ENCODE data around the gene TAOK3. TPM values are rescaled to one million over a fixed set of nuclear protein-coding genes. Genes with fewer than 3 reads are reported as not detected.

TAOK3 gene
- polyA plus RNA-seq, 1 experiment = 18.3 TPM

DNA sequence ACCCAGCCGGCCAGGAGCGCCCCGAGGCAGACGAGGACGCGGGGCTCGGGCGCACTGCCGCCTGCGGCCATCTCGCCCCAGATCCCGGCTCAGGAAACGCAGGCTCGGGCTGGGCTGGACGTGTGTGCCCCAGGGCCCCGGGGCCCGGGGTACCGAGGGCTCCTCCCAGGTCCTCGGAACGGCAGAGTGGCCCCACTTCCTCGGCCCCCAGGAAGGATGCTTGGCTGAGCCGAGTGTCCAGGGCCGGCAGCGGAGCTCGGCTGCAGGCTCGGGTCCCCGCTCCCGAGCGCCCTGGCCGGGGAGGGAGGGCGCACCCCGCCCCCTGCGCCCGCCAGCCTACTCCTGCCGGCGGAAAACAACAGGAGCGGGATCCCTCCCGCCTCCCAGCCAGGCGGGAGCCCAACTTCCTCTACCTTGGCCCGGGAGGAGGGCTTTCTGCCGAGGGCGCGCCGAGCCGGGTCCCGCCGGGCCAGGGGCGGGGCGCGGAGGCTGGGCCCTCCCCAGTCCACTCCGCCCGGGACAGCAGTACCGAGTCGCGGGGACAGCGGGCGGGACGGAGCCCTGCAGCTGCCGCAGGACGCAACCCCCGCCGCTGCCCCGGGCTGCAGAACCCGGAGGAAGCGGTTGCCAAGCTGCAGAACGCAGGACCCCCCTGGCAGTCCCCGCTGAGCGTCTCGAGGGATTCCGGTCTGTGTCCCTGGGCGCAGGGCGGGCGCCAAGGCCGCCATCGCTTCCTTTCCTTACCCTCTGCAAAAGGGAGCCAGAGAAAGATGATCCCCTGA, 268.9 kb downstream of the TAOK3 start, which contains the start of gene VSIG10:
Gene VSIG10 (minus strand): TSS at position 411 of the 782 bp plus-strand sequence. CDS start 340 bp downstream, at position 71.
- H3K36me3 ChIP-seq (ENCODE audit: control insufficient read depth, insufficient read depth, low read length) = no peaks in the 10 kb centered on the region
- H3K27me3 ChIP-seq (ENCODE audit: control insufficient read depth, insufficient read depth, low read length) = no peaks in the 10 kb centered on the region
- DNase-seq (ENCODE audit: low read depth) = peak; percentile 16
- TF ChIP-seq, protein P1, sequence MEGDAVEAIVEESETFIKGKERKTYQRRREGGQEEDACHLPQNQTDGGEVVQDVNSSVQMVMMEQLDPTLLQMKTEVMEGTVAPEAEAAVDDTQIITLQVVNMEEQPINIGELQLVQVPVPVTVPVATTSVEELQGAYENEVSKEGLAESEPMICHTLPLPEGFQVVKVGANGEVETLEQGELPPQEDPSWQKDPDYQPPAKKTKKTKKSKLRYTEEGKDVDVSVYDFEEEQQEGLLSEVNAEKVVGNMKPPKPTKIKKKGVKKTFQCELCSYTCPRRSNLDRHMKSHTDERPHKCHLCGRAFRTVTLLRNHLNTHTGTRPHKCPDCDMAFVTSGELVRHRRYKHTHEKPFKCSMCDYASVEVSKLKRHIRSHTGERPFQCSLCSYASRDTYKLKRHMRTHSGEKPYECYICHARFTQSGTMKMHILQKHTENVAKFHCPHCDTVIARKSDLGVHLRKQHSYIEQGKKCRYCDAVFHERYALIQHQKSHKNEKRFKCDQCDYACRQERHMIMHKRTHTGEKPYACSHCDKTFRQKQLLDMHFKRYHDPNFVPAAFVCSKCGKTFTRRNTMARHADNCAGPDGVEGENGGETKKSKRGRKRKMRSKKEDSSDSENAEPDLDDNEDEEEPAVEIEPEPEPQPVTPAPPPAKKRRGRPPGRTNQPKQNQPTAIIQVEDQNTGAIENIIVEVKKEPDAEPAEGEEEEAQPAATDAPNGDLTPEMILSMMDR (IDR thresholded peaks at IDR 0.05; ENCODE audit: insufficient read depth, low read depth, low read length) = no peak
- CTCF ChIA-PET = interaction anchor here (0.5 to 1.7 kb wide), 5 partner anchors 17 to 364 kb away, joined by 3 to 7 read pairs (median 3); no protein-coding TSS in a partner anchor
- H3K4me3 ChIP-seq (ENCODE audit: low read depth, low read length) = peak within 1 kb of the TSS; percentile 64
- POLR2A ChIA-PET = interaction anchor here (0.8 kb wide), 1 partner anchor 44 kb away, joined by 3 read pairs; no protein-coding TSS in a partner anchor

DNA sequence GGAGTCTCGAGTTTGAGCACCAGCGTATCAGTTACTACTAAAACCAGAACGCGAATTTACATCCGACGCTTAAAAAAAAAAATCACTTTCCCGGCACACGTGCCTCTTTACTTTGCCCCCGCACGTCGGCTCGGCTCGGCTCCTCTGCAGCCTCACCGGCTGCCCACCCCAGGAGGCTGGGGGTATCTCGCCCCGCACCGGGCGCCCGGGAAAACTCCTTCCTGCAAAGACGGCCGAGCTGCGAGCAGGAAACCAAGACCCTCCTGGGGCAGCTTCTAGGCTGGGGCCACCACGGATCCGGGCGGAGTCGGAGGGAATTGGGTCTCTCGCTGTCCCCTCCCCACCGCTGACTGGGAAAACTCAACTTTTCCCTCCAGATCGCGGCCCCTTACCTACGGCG, 269.5 kb downstream of the TAOK3 start:
- ChIA-PET POLR2A (no interaction called here), CTCF (interaction anchor here (0.6 to 1.4 kb wide), 3 partner anchors 26 to 364 kb away, joined by 3 read pairs; no protein-coding TSS in a partner anchor)
- peak overlapping the region; percentile 64 for H3K4me3 ChIP-seq (ENCODE audit: low read depth, low read length)
- H3K36me3 ChIP-seq (ENCODE audit: control insufficient read depth, insufficient read depth, low read length) = no peaks in the 10 kb centered on the region
- TF ChIP-seq, protein P1 (IDR thresholded peaks at IDR 0.05; ENCODE audit: insufficient read depth, low read depth, low read length) = no peak
- no peaks in the 10 kb centered on the region for H3K27me3 ChIP-seq (ENCODE audit: control insufficient read depth, insufficient read depth, low read length)
- no peak for DNase-seq (ENCODE audit: low read depth)

DNA sequence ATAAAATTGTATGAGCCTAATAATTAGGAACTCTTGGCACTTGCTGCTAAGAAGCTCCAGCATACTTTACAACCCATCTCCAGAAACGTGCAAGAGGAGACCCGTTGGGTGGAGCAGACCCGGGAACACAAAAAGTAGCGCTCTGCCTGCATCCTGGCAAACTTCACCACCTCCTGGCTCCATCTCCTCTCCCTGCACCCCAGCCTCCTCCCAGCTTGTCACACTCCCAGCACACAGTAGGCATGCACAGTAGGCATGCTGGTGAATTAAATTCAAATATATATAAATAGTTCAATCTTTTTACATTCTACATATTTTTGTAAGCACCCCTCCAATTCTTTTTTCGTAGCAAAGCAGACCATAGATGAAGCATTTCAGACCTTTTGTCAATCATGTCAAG, 270.1 kb downstream of the TAOK3 start:
- Histone ChIP-seq H3K4me3 (ENCODE audit: low read depth, low read length) (peak overlapping the region; percentile 64), H3K36me3 (ENCODE audit: control insufficient read depth, insufficient read depth, low read length) (no peaks in the 10 kb centered on the region), H3K27me3 (ENCODE audit: control insufficient read depth, insufficient read depth, low read length) (no peaks in the 10 kb centered on the region)
- CTCF ChIA-PET = interaction anchor here (0.7 to 1.4 kb wide), 3 partner anchors 19 to 228 kb away, joined by 3 to 4 read pairs (median 3); no protein-coding TSS in a partner anchor
- DNase-seq (ENCODE audit: low read depth) = no peak
- TF ChIP-seq, protein P1 (IDR thresholded peaks at IDR 0.05; ENCODE audit: insufficient read depth, low read depth, low read length) = no peak
- POLR2A ChIA-PET = no interaction called here

DNA sequence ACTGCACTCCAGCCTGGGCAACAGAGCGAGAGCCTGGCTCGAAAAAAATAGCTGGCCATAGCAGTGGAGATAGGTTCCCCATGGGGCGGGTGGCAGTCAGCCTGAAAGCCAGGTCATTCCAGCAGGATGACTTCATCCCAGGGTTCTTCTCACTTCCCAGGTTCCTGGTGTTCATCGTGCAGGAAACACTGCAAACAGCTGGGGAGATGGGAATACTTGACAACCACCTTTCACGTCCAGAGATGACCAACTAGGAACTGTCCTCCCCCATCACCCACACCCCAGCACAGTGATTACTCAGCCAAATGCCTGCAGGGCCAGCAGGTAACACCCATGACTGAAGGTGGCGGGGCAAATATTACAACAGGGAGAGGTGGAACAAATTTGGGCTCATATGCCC, 270.6 kb downstream of the TAOK3 start:
- TF ChIP-seq, protein P1 (IDR thresholded peaks at IDR 0.05; ENCODE audit: insufficient read depth, low read depth, low read length) = no peak
- H3K4me3 ChIP-seq (ENCODE audit: low read depth, low read length) = no peak overlapping the region
- DNase-seq (ENCODE audit: low read depth) = no peak
- ChIA-PET CTCF (interaction anchor here (0.7 to 1.3 kb wide), 3 partner anchors 8 to 19 kb away, joined by 3 to 4 read pairs (median 3); no protein-coding TSS in a partner anchor), POLR2A (no interaction called here)
- H3K27me3 ChIP-seq (ENCODE audit: control insufficient read depth, insufficient read depth, low read length) = no peaks in the 10 kb centered on the region
- H3K36me3 ChIP-seq (ENCODE audit: control insufficient read depth, insufficient read depth, low read length) = no peaks in the 10 kb centered on the region

DNA sequence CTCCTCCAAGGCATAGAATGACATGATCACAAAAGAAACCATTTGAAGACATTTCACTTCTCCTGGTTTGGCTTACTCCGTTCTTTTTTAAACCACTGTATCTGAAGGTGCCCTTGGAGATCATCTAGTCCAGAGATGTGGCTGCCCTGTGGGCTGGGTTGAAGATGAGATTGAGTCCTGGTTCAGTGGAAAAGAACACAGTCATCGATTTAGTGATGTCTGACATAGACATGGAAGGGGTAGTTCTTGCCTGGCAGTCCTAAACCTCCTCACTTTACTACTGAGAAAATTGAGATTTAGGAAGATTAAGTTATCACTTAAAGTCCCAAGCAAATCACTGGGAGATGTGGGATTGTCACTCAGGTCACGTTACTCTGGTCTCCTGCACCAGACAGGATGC, 271.7 kb downstream of the TAOK3 start:
- Histone ChIP-seq H3K4me3 (ENCODE audit: low read depth, low read length) (no peak overlapping the region), H3K27me3 (ENCODE audit: control insufficient read depth, insufficient read depth, low read length) (no peaks in the 10 kb centered on the region), H3K36me3 (ENCODE audit: control insufficient read depth, insufficient read depth, low read length) (no peaks in the 10 kb centered on the region)
- TF ChIP-seq, protein P1 (IDR thresholded peaks at IDR 0.05; ENCODE audit: insufficient read depth, low read depth, low read length) = no peak
- ChIA-PET POLR2A (no interaction called here), CTCF (interaction anchor here (0.8 to 1.3 kb wide), 2 partner anchors 9 to 20 kb away, joined by 3 read pairs; no protein-coding TSS in a partner anchor)
- DNase-seq (ENCODE audit: low read depth) = no peak

All from BJ (cell line).